ENCODE results near the gene ZNF865. TPM values are rescaled to one million over a fixed set of nuclear protein-coding genes. Genes with fewer than 3 reads are reported as not detected.

The ZNF865 gene
- total RNA-seq, 4 donors from 2014 or later, result 2.2 to 6.3 (median 3.8) TPM

DNA sequence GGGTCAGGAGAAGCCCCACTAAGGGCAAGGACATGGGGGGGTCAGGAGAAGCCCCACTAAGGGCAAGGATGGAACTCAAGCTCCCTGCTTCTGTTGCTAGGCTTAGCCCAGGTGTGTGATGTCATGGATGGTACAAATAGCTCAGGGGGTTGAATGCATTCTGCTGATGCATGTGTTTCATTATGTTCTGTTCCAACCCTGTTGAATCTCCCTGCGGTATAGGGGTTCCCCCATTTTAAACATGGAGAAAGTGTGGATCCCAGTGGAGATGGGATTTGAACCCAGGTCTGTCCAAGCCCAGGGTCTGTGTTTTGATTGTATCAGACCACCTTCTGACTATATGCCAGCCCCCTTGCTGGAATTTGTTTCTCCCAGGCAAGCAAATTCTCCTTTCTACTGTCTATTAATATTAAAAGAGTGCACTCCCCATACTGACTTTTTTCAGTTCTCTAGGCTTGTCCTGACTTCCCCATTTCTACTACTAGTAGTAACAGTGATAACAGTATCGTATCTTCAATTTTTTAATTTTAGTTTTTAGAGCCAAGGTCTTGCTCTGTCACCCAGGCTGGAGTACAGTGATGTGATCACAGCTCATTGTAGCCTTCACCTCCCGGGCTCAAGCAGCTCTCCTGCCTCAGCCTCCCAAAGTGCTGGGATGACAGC is 6.7 kb downstream of the ZNF865 start:
- no peak for TF ChIP-seq CTCF (IDR thresholded peaks at IDR 0.05)
- ATAC-seq (ENCODE audit: low FRiP score) (no peak), DNase-seq (ENCODE audit: low spot score) (no peak)

- DNase-seq (ENCODE audit: low spot score) (no peak), ATAC-seq (ENCODE audit: low FRiP score) (no peak)
- TF ChIP-seq CTCF (IDR thresholded peaks at IDR 0.05), result no peak
Observed at GRCh38 chr19:55613396-55613795, 7.9 kb downstream of the ZNF865 start.

- no peak for ATAC-seq (ENCODE audit: low FRiP score)
- no peak for DNase-seq (ENCODE audit: low spot score)
- TF ChIP-seq CTCF (IDR thresholded peaks at IDR 0.05), result no peak
Observed at GRCh38 chr19:55613930-55614710, 8.7 kb downstream of the ZNF865 start.

GRCh38 chr19:55614711-55615542 is 9.5 kb downstream of the ZNF865 start:
- no peak for TF ChIP-seq CTCF (IDR thresholded peaks at IDR 0.05)
- DNase-seq (ENCODE audit: low spot score) (no peak), ATAC-seq (ENCODE audit: low FRiP score) (no peak)

DNA sequence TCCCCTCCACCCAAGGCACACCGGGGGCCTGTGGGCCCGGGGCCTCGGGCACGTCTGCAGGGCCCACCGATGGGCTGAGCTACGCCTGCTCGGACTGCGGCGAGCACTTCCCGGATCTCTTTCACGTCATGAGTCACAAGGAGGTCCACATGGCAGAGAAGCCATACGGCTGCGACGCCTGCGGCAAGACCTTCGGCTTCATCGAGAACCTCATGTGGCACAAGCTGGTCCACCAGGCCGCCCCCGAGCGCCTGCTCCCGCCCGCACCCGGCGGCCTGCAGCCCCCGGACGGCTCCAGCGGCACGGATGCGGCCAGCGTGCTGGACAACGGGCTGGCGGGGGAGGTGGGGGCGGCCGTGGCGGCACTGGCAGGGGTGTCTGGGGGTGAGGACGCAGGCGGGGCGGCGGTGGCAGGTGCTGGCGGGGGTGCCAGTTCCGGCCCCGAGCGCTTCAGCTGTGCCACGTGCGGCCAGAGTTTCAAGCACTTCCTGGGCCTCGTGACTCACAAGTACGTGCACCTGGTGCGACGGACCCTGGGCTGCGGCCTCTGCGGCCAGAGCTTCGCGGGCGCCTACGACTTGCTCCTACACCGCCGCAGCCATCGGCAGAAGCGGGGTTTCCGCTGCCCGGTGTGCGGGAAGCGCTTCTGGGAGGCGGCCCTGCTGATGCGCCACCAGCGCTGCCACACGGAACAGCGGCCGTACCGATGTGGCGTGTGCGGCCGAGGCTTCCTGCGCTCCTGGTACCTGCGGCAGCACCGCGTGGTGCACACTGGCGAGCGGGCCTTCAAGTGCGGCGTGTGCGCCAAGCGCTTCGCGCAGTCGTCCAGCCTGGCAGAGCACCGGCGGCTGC is 10.3 kb downstream of the ZNF865 start:
- no peak for TF ChIP-seq CTCF (IDR thresholded peaks at IDR 0.05)
- DNase-seq (ENCODE audit: low spot score) (no peak), ATAC-seq (ENCODE audit: low FRiP score) (no peak)

GRCh38 chr19:55616395-55616875 is 11.0 kb downstream of the ZNF865 start:
- ATAC-seq (ENCODE audit: low FRiP score) (no peak), DNase-seq (ENCODE audit: low spot score) (no peak)
- TF ChIP-seq CTCF (IDR thresholded peaks at IDR 0.05), result no peak

Measured in omental fat pad (tissue), 4 donors.